Neuron (in vitro differentiated cells): Measurements from ENCODE around the gene CCDC148.
"Not testable (repeated sequence)": the region's sequence is repeated elsewhere in the genome, so short reads cannot be mapped to it uniquely, and the experiment has no call there.

Experiments
- H2AFZ ChIP-seq: one replicate; pipeline ENCODE4 v1.6.1; 2013; ENCODE audit warnings: low read depth, mild to moderate bottlenecking, inconsistent platforms, low read length, moderate library complexity
- H3K27me3 ChIP-seq: one replicate; pipeline ENCODE4 v1.6.1; 2013; ENCODE audit warnings: low read length; ENCODE audit not compliant: insufficient read depth
- H3K36me3 ChIP-seq: one replicate; pipeline ENCODE4 v1.6.1; 2013; ENCODE audit warnings: low read length; ENCODE audit not compliant: insufficient read depth
- H3K4me1 ChIP-seq: one replicate; pipeline ENCODE4 v1.6.1; 2013; ENCODE audit warnings: low read length; ENCODE audit not compliant: insufficient read depth
- H3K4me3 ChIP-seq: 2 replicates; pipeline ENCODE4 v1.5.1; 2013; ENCODE audit warnings: mild to moderate bottlenecking, low read length, moderate library complexity
- H3K9me3 ChIP-seq: one replicate; pipeline ENCODE4 v1.6.1; 2013; ENCODE audit warnings: low read length

Gene CCDC148

GRCh38 chr2:158228943-158229508, 227.5 kb downstream of the CCDC148 start:
- H2AFZ ChIP-seq, result no peak overlapping the region
- no peaks in the 10 kb centered on the region for H3K36me3 ChIP-seq
- no peak overlapping the region for H3K4me3 ChIP-seq
- H3K4me1 ChIP-seq, result no peaks in the 10 kb centered on the region
- no peaks in the 10 kb centered on the region for H3K9me3 ChIP-seq
- no peaks in the 10 kb centered on the region for H3K27me3 ChIP-seq

GRCh38 chr2:158223066-158223465, 233.5 kb downstream of the CCDC148 start:
- H3K9me3 ChIP-seq, H3K4me1 ChIP-seq, H3K4me3 ChIP-seq, H3K27me3 ChIP-seq, H2AFZ ChIP-seq, H3K36me3 ChIP-seq: not testable (repeated sequence)

GRCh38 chr2:158221063-158222020, 235.2 kb downstream of the CCDC148 start:
- H3K4me1 ChIP-seq, result no peaks in the 10 kb centered on the region
- H2AFZ ChIP-seq, result no peak overlapping the region
- no peaks in the 10 kb centered on the region for H3K27me3 ChIP-seq
- H3K4me3 ChIP-seq, result no peak overlapping the region
- H3K9me3 ChIP-seq, result no peaks in the 10 kb centered on the region
- no peaks in the 10 kb centered on the region for H3K36me3 ChIP-seq

DNA sequence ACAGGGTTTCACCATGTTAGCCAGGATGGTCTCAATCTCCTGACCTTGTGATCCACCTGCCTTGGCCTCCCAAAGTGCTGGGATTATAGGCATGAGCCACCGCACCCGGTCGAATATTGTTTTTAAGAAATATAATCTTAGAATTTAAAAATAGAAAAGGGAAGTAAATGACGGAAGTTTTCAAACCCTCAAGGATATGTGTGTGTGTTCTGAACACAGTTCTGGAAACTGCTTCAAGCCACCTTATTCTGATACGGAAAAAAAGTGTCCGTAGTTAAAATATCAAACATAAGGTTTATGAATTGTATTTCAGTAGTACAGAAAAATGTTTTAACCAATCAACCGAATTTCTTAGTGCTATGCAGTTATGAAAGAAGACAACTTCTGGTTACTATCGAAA, 239.0 kb downstream of the CCDC148 start:
- H3K9me3 ChIP-seq, result no peaks in the 10 kb centered on the region
- no peak overlapping the region for H2AFZ ChIP-seq
- peaks cover 15% of the 10 kb centered on the region for H3K4me1 ChIP-seq
- H3K27me3 ChIP-seq, result no peaks in the 10 kb centered on the region
- H3K4me3 ChIP-seq, result no peak overlapping the region
- no peaks in the 10 kb centered on the region for H3K36me3 ChIP-seq

DNA sequence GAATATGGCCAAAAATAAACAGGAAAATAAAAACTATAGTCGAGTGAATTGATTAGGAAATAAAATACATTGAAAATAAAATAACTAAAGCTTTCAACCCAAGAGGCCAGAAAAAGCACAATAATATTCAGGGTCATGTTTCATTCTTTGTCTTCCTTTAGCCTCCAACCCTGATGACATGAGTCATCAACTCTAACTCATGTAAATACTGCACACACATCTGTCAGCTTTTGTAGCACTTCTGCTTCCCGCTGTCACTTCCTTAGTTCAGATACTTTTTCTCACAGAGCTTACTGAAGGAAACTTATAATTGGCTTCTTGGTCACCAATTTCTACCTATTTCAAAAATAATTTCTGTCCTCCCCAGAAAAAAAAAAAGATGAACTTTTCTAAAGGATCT, 242.1 kb downstream of the CCDC148 start:
- no peaks in the 10 kb centered on the region for H3K36me3 ChIP-seq
- H2AFZ ChIP-seq, result no peak overlapping the region
- peaks cover 15% of the 10 kb centered on the region for H3K4me1 ChIP-seq
- H3K9me3 ChIP-seq, result no peaks in the 10 kb centered on the region
- H3K27me3 ChIP-seq, result no peaks in the 10 kb centered on the region
- no peak overlapping the region for H3K4me3 ChIP-seq

DNA sequence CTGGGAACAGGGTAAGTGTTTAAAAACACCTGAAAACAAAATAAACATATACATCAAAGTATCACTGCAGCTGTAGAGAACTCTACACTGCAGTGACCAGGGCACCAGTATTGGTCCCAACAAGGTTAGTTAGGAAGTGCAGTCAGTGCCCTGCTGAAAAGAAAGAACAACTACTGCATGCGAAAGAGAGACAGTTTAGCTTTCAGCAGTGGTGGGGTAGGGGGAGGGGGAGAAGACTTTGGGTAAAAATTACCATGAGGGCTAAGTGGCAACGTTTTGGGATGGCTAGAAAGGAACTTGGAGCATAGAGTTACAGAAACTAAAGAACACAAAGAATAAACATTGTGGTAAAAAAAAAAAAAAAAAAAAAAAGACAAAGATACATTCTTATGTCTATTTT, 242.8 kb downstream of the CCDC148 start:
- Histone ChIP-seq H3K4me1 (peaks cover 15% of the 10 kb centered on the region), H3K4me3 (no peak overlapping the region), H2AFZ (no peak overlapping the region), H3K9me3 (no peaks in the 10 kb centered on the region), H3K27me3 (no peaks in the 10 kb centered on the region), H3K36me3 (no peaks in the 10 kb centered on the region)

GRCh38 chr2:158212301-158212700, 244.3 kb downstream of the CCDC148 start:
- Histone ChIP-seq H2AFZ (no peak overlapping the region), H3K9me3 (no peaks in the 10 kb centered on the region), H3K4me3 (no peak overlapping the region), H3K4me1 (peaks cover 15% of the 10 kb centered on the region), H3K27me3 (no peaks in the 10 kb centered on the region), H3K36me3 (no peaks in the 10 kb centered on the region)

DNA sequence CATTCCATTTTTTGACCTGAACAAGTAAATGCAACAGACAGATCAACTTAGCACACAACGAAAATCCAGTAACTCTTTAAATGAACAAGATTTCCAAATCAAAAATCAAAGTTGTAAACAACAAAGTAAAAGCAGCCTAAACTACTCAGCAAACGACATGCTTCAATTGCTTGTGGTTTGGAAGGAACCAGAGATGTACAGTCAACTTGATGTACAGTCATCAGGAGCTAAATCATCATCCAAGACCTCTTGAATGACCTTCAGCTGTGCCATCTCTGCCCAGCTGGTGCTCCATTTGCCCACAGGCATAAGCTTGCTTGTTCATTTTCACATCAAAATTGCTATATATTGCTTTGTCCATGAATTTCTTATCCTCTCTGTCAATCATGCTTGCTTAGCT, 245.1 kb downstream of the CCDC148 start:
- Histone ChIP-seq H2AFZ (no peak overlapping the region), H3K9me3 (no peaks in the 10 kb centered on the region), H3K27me3 (no peaks in the 10 kb centered on the region), H3K4me1 (peaks cover 15% of the 10 kb centered on the region), H3K36me3 (no peaks in the 10 kb centered on the region), H3K4me3 (no peak overlapping the region)

- no peaks in the 10 kb centered on the region for H3K9me3 ChIP-seq
- no peaks in the 10 kb centered on the region for H3K27me3 ChIP-seq
- H2AFZ ChIP-seq, result no peak overlapping the region
- H3K4me1 ChIP-seq, result peaks cover under 1% of the 10 kb centered on the region
- no peaks in the 10 kb centered on the region for H3K36me3 ChIP-seq
- H3K4me3 ChIP-seq, result no peak overlapping the region
Observed at GRCh38 chr2:158207354-158207753, 249.2 kb downstream of the CCDC148 start.

- Histone ChIP-seq H3K9me3 (no peaks in the 10 kb centered on the region), H3K4me3 (no peak overlapping the region), H2AFZ (no peak overlapping the region), H3K4me1 (peaks cover 4% of the 10 kb centered on the region), H3K27me3 (no peaks in the 10 kb centered on the region), H3K36me3 (no peaks in the 10 kb centered on the region)
Observed at GRCh38 chr2:158205215-158205614, 251.3 kb downstream of the CCDC148 start.

- peaks cover 4% of the 10 kb centered on the region for H3K4me1 ChIP-seq
- H2AFZ ChIP-seq, result no peak overlapping the region
- H3K9me3 ChIP-seq, result no peaks in the 10 kb centered on the region
- no peaks in the 10 kb centered on the region for H3K36me3 ChIP-seq
- no peak overlapping the region for H3K4me3 ChIP-seq
- no peaks in the 10 kb centered on the region for H3K27me3 ChIP-seq
Observed at GRCh38 chr2:158204741-158205165, 251.8 kb downstream of the CCDC148 start.

DNA sequence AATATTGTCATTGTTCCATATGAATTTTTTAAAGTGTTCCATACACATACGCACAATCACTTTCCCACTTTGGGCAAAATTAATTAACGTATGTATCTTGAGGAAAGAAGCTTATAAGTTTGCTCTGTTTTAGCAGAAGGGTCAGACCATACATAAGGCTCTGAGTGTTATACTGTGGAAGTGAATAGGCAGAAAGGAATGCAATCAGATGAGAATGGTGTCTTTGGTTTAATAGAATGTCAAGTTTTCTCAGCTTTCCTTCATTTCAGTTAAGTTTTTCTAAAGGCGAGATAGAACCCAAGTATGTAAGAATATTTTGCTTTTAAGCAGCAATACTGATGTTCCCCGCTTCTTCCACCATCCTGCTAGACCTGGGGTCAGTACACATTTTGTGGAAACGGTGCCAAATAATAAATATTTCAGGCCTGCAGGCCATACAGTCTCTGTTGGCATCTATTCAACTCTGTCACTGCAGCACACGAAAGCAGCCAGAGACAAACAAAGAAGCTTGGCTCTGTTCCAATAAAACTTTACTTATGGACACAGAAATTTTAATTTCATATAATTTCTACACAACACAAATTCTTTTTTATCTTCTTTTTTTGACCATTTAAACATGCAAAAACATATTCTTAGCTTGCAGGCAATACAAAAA, 254.3 kb downstream of the CCDC148 start:
- no peaks in the 10 kb centered on the region for H3K27me3 ChIP-seq
- H3K36me3 ChIP-seq, result no peaks in the 10 kb centered on the region
- peaks cover 4% of the 10 kb centered on the region for H3K4me1 ChIP-seq
- H3K4me3 ChIP-seq, result no peak overlapping the region
- H2AFZ ChIP-seq, result no peak overlapping the region
- no peaks in the 10 kb centered on the region for H3K9me3 ChIP-seq

DNA sequence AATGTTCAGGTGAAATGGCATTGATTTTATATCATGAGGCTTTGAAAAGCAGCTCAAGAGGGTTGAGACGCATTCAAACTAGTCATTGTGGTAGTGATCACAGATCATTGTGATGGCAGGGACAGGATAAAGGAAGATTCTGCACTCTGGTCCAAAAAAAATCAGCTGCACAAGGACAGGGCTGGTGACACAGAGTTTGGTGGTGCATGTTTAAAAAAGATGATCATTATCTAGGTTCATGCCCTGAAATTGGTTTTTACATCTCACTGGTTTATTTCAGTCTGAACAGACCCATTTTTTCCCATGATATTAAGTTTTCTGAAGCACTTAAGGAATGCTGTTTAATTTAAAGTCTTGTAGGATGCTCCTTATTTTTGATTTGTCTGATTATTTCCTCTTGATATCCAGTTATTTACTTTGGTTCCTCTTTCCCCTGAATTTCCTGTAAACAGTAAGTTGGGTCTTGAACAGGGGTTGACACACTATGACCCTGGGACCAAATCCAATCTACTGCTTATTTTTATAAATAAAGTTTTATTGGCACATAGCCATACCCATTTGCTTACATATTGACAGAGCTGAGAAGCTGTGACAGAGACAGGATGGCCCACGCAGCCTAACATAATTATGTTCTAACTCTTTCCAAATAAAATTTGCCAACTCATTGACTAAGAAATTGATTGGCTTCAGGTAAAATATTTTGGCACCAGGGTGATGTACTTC, 256.5 kb downstream of the CCDC148 start:
- no peak overlapping the region for H3K4me3 ChIP-seq

More for the DNA sequence above, 256.5 kb downstream of the CCDC148 start:
- Histone ChIP-seq H3K36me3 (no peaks in the 10 kb centered on the region), H3K9me3 (no peaks in the 10 kb centered on the region), H3K27me3 (no peaks in the 10 kb centered on the region), H2AFZ (no peak overlapping the region), H3K4me1 (peaks cover 4% of the 10 kb centered on the region)
